Stimulated activated CD4-positive, alpha-beta T cell treated with anti-CD3 and anti-CD28 coated beads, TNF-alpha, amount 100 ng/mL, for 1 hour (primary cell): Measurements from ENCODE around the gene ALDOB.

Experiments
- DNase-seq, 3 donors: peaks; one replicate each; pipeline ENCODE4 v3.0.0-alpha.2; 2020; ENCODE audit warnings: low read depth in 3 of 3, low spot score in 1 of 3

The ALDOB gene

DNA sequence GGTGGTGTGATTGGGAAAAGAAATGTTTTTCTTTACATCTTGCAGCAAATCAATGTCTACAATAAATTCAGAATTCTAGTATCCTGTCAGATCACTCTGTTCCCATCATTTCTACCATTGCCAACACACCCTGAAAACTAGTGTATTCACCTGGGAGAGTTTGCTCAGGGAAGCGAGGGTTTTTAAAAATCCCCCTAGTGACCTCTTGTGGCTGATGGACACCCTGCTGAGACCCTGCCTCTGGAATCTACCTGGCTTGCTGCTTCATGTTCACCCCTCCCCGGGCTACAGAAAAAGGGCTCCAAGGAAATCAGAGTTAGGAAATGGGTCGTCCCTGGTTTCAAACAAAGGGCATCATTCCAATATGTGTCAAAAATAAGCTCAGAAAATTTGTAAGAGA lies 21.4 kb upstream of the ALDOB start:
- DNase-seq: no peak

DNA sequence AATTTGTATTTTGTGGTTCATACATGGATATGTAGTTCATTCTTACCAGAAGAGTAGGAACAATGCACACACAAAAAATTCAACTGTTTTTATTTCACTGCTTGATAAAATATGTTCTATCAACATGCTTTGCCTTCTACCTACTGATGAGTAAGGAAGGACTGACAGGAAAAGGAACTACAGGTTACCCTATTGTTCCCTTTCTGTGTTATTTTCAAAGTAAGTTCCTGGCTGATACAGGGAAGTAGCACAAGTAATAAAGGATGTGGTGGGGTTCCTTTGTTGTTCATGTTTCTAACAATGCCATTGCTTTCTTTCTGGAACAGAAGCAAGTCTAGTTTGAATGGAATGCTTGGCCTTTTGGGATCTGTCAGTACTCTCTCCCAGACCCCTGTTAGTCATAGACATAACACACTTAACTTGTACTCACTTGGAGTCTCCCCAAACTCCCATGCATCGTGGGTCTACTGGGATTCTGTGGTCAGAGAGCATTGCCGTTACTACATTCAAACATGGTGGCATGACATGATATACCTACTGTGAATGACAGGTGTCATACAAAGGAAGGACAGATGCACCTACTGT lies 20.2 kb upstream of the ALDOB start:
- DNase-seq: no peak

DNA sequence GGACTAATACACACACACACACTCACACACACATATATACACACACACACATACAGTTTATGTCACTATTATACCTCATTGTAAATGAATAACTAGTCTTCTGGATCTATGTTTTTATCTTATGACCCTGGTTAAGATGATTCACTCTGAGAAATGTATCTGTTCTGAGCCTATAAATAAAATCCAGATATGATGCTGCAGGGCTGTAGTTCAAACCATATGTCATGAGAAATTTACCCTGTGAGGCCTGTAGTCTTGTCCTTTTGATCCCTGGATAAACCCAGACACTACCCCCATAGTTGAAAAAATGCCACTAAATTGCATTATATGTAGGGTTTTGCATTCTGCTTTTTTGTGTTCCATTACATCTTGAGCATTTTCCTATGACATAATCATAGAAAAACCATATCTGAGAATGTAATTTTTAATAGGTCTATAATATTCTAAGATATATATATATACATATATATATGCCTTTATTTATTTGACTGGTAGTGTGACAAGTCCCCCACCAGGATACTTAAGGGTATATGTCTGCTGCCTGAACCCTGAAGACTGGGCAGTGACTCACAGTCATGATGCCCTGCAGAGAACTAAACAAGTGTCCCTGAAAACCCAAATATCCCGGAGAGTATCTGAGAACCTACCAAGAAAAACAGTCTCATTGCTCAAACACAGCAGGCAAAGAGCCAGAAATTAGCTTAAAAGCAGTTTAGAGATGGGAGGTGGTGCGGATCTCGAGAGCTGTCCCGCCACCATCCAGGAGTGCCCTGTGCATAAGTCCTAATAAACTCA lies 18.4 kb upstream of the ALDOB start:
- no peak for DNase-seq

DNA sequence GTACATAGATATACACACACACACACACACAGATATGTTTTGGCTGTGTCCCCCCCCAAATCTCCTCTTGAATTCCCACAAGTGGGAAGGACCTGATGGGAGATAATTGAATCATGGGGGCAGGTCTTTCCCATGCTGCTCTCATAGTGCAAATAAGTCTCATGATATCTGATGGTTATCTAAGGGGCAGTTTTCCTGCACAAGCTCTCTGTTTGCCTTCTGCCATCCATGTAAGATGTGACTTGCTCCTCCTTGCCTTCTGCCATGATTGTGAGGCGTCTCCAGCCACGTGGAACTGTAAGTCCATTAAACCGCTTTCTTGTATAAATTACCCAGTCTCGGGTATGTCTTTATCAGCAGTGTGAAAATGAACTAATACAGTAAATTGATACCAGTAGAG lies 15.9 kb upstream of the ALDOB start:
- no peak for DNase-seq

DNA sequence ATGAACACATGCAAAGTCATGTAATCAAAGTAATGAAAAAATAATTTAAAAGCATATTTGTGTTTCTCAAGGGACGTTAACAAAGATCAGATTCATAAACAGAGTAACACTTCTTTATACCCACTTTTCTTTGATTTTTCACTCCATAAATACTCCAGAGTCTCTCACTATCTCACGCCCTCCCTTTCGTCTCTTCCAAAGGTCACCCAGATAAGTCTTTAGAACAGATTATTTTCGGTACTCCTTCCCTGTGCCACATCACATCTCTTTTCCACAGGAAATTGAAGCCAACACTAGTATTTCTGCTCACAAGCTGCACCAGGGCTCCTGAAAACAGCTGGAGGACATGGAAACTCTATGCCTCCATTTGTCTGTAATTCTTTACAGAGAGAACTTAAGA lies 15.4 kb upstream of the ALDOB start:
- no peak for DNase-seq

DNA sequence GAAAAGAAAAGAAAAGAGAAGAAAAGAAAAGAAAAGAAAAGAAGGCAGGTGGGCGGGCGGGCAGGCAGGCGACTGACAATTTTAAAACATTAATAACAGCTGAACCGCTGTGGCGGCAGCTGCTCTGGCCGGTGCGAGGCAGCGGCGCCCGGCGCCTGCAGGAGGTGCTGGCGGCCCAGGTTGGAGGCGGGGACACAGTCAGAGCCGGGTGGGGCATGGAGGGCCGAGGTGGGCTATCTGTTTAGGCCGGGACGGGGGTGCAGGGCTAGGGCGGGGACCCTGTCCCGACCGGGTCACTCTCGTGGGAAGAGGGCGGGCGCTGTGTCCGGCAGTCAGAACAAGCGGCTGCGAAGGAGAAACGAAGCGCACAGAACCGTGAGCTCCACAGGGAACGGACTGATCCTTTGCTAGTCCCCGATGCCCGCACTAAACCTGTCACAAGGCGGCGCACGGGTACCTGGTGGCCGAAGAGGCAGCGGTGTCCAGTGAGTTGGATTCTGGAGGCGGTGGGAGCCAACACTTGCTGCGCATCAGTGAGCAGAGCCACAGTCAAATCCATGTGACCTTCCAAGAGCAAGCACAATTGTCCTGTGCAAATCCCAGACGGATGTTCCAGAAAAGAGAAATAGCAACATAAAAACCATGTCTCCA lies 13.6 kb upstream of the ALDOB start:
- peak in 1 of 3 donors; percentile 26 for DNase-seq

DNA sequence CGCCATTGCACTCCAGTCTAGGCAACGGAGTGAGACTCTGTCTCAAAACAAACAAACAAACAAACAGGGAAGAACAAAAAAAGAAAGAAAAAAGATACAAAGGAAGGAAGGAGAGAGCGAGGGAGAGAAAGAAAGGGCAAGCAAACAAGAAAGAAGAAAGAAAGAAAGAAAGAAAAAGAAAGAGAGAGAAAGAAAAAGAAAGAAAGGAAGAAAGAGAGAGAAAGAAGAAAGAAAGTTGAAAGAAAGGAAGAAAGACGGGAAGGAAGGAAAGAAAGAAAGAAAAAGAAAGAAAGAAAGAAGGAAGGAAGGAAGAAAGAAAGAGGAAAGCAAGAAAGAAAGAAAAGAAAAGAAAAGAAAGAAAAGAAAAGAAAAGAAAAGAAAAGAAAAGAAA lies 13.1 kb upstream of the ALDOB start:
- no peak for DNase-seq

DNA sequence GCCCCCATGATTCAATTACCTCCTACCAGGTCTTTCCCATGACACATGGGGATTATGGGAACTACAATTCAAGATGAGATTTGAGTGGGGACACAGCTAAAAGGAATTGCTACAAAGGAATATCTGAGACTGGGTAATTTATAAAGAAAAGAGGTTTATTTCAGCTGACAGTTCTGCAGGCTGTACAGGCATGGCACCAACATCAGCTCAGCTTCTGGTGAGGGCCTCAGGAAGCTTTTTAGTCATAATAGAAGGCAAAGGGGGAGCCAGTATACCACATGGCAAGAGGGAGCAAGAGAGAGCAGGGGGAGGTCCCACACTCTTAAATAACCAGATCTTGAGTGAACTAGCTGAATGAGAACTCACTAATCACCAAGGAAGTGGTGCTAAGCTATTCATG lies 11.2 kb upstream of the ALDOB start:
- DNase-seq: no peak

DNA sequence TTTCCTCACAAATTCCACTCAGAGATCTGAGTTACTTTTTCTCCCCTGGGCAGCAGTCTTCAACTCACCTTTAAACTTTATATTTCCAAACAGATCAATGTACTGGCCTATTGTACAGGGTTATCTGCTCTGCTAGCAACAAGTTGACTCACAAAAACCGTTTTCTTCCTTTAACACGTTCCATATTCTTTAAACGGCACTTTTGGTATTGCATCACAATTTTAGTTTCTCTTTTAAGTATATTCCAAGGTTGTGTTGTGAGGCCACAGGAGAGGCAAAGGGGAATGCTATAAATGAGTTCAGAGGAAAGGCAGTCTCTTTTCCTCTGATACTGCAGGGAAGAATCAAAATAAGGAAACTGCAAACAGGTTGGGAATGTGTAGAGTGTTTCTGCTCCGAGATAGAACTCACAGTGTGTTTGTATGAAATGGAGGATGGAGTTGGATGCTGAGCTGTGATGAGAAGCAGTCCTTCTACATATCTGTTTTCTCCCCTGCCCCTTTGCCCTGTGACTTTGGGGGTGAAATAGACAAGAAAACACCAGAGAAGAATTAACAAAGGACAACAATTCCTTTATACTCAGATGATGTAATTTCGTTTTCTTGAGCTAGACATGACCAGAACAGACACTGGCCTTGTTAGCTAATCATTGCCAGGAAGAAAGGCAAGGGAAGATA lies 9.9 kb upstream of the ALDOB start:
- no peak for DNase-seq

DNA sequence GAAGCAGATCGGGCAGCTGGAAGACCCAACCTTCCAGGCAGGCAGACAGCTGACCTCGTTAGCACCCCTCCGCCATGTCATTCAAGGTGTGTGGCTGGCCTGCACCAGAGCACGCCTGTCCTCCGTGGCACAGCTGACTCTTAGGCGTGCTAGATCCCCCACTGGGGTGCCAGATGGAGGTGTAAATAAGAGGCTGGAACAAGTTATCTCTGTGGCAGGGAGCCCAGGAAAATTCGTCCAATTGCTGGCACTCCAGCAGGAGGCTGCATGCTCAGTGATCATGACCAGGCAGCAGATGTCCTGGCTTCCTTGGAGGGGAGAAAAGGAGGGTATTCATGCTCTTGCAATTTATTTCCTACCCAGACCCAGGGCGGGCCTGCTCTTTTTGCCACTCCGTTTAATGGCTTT lies 7.8 kb upstream of the ALDOB start:
- no peak for DNase-seq

DNA sequence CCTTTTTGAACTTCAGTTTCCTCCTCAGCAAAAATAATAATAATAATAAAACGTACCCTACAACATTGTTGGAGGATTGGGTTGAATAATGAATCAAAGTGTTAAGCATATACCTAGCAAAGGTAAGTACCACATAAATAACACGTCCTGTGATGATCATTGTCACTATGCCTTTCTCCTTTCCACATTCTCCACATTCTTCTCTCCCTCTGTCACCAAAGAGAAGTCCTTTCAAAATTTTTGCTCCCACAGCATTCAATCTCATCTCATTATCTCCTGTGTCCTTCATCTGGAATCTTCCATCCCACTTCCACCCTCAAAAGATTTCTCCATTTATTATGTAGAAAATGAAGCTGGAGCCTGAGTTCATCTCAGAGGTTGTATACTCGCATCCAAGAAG lies 7.2 kb upstream of the ALDOB start:
- DNase-seq: no peak

DNA sequence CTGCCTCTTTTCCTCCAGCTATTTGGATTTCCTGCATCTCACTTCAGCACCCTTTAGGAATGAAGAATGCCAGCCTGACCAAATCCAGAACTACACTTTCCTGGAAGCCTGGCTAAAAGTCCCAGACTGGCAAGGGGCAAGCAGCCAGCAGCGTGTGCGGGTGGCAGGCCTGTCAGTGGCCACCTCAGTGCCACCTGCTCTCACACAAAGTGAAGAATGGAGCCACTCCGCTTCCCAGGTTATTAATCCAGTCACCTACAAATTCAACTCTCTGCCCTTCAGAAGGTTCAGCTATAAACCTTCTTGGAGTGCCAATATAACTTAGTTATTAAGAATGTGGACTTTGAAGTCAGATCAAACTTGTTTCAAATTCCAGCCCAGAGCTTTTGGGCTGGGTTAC lies 6.7 kb upstream of the ALDOB start:
- no peak for DNase-seq

DNA sequence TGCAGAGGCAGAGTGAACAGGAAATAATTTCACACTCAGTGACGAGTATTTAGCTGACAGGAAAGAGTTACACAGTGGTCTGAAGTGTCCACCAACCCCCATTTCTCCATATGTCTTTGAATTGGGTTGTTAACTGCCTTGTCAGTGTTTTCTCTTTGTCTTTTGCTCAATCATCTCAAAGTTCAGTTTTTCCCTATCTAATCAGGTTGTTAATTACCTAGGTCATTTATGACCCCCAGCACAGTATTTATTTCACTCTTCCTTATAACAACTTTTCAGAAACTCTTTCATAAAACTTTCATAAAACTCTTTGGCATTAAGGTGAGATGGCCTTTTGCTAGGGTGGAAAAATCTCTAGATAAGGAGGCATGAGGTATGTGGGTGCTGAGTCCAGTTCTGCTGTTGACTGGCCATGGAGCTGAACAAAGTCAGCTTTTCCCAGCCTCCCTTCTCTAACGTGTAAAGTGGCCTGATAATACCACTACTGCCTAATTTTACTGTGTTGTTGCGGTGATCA lies 5.2 kb upstream of the ALDOB start:
- DNase-seq: no peak

DNA sequence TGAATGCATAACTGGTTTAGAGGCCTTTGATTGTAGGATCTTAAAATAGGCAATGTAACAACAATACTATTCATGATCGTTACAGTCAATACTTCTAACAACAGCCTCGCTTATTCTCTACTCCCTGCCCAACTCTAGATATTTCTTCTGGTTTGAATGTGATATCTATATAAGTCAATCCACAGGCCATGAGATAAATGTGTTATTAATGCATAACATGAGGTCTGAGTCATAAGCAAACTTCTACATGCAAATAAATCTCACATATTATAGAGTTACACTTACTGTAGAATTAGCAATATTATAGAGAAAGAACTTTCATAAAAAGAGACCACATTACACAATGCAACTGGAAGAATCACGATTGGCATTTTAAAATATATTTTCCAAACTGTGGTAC lies 2.9 kb upstream of the ALDOB start:
- no peak for DNase-seq

DNA sequence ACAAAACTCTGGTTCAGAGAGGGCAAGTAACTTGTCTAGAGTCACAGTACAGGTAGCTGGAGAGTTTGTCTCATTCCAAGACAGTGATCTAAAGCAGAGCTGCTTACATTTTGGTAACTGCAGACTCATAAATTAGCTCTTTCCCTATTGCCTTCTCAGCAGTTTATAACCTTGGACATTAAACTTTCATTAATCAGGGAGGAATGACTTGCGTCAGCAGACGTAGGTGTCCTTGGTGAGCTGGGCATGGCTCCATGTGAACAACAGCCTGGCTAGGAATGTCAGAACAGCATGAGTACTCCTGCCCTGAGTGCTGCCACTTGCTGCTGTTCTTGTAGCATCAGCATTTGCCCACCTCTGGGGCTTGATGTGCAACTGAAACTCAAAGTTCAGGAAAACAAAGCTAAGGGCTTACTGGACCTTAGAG lies 2.2 kb upstream of the ALDOB start:
- no peak for DNase-seq

DNA sequence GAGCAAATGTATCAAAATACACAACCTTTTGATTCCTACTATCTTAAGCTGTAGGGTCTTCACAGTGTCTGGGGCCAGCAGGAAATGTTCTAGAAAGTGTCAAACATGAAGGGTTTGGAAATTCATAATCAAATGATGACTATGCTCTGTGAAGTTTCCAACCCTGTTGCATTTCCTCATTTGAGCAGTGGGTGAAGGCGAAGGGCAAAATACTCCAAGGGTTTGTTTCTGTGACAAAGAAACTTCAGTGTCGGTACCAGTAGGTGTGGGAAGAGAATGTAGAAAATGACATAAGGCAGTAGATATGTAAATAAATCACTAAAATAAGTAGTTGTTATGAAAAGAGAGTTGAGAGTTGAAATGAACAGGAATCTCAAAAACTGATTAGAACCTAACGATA lies 576 bp downstream of the ALDOB start:
- no peak for DNase-seq

DNA sequence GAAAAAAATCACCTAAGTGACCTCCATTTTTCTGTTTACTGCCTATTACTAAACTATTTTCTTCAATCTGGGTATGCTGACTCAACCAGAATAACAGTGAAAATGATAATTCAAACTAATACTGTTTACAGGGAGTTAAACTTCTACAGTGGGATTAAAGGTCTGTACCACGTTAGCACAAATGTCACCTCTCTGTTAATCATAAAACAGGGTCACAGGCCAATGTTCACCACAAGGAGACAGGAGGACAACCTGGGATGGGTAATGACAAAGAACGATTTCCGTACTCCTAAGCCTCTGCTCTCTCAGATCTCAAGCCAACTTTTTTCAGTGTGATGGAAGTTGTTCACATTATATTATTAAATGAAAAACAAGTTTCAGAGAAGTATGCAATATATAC lies 2.3 kb downstream of the ALDOB start:
- no peak for DNase-seq

DNA sequence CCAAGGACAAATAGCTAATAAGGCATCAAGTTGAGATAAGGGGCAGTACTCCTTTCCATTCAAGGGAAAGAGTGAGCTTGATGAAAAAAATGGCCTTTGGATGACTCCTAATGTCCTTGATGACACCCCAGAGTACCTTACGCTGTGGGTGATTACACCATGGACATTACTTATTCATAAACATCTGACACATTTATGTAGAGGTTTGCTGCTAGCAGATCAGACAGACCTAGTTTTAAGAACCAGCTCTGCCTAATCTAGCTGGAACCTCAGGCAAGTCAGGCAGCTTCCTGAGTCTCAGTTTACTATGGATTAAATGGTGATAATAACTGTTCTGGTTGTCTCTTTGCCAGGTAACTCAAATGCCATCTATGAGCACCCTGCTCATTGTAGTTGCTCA lies 2.8 kb downstream of the ALDOB start:
- no peak for DNase-seq

DNA sequence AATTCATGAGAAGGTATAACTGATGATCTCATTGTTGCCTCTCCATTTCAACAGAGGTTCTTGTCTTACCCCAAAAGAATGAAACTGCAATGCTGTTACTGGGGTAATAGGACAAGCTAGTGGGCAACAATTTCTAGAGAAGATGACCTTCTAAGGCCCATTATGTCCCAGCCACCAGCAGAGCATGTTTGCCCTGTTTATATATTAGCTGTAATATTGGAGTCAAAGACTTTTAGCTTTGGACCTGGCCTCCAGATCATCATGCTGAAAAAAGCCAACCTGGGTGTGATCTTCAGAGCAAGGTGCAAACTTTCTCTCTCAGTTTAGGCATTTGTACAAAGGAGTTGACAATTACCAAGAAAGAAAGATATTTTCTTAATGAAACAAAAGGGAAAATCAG lies 3.4 kb downstream of the ALDOB start:
- DNase-seq: no peak

DNA sequence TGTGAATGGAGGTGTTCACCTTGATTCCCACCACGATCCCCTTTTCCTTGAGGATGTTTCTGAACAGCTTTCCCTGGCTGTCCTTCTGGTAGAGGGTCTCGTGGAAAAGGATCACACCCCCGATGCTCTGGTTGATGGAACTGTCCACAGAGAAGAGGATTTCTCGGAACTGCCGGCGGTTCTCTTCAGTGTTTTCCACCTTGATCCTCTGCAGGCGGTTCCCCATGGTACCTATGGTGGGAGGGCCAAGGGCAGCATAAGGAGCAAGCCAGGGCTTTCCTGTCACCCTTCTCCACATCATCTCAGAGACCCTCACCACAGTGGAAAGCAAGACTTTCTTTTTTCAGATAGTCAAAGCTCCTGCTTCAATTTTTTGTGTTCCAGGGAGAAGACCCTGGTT lies 5.8 kb downstream of the ALDOB start:
- DNase-seq: no peak

DNA sequence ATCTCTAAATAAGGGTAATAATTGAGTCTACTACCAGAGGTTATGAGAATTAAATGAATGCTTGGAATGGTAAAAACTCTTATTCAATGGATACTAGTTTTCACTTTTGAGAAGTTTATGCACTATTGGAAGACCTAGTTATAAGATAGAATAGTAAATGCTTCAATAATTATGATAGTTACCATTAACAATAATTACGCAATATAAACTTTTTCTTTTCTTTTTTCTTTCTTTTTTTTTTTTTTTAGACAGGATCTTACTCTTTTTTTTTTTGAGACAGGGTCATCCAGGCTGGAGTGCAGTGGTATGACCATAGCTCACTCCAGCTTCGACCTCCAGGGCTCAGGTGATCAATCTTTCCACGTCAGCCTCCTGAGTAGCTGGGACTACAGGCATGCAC lies 6.7 kb downstream of the ALDOB start:
- DNase-seq: no peak
